GM12891 (cell line): ENCODE results near the gene ATF7IP2.

ENCODE experiments used
- PAX5 ChIP-seq: IDR thresholded peaks from 2 replicates; pipeline ENCODE4 v1.6.1; 2011; ENCODE audit warnings: low read length, moderate library complexity, mild to moderate bottlenecking; ENCODE audit not compliant: insufficient read depth, severe bottlenecking
- POLR2A ChIP-seq: IDR thresholded peaks from 2 replicates; pipeline ENCODE4 v1.6.1; 2011; ENCODE audit warnings: low read depth, low read length, control low read depth
- POLR2AphosphoS5 ChIP-seq: IDR thresholded peaks from 2 replicates; pipeline ENCODE4 v1.6.1; 2011; ENCODE audit warnings: low read depth, low read length, control low read depth
- SPI1 ChIP-seq: IDR thresholded peaks from 2 replicates; pipeline ENCODE4 v1.6.1; 2011; ENCODE audit warnings: low read depth, low read length, control low read depth
- TAF1 ChIP-seq: IDR thresholded peaks from 2 replicates; pipeline ENCODE4 v1.6.1; 2011; ENCODE audit warnings: low read depth, low read length, control low read depth

DNA sequence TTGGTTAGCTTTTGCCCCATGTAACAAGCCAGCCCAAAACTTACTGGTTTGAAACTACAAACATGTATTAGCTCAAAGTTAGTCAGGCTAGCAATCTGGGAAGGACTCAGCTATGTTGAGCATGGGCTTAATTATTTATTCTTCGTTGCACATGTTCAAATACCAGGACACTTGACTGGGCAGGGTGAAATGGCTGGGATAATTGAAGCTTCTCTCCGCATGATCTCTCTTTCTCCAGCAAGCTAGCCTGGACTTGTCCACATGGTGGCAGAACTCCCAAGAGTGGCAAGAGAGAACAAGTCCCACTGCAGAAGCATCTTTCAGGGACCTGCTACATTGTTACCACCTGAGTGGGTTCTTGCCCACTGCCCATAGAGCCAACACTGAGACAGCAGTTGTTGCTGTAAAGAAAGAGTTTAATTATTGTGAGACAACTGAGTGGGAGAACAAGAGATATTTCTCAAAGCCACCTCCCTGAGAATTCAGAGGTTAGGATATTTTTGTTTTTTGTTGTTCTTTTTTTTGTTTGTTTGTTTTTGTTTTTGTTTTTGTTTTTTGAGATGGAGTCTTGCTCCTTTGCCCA is 16.8 kb upstream of the ATF7IP2 start:
- TF ChIP-seq POLR2AphosphoS5 (no peak), SPI1 (no peak), POLR2A (no peak), PAX5 (no peak), TAF1 (no peak)
